Mesendoderm (in vitro differentiated cells): ENCODE measurements around the gene COL4A2.

Experiments used
- DNase-seq: peaks from one replicate; pipeline ENCODE4 v3.0.0; 2013
- H2AK5ac ChIP-seq: 2 replicates; pipeline ENCODE4 v1.6.1; 2013; ENCODE audit warnings: low read length, inconsistent platforms
- H2BK120ac ChIP-seq: 2 replicates; pipeline ENCODE4 v1.6.1; 2013; ENCODE audit warnings: low read depth, mild to moderate bottlenecking, low read length, moderate library complexity, mixed read lengths
- H2BK15ac ChIP-seq: replicated peaks from 2 replicates; pipeline ENCODE4 v1.6.1; 2013; ENCODE audit warnings: low read depth, mild to moderate bottlenecking, moderate library complexity
- H2BK5ac ChIP-seq: 2 replicates; pipeline ENCODE4 v1.6.1; 2013; ENCODE audit warnings: low read length, inconsistent platforms
- H3K18ac ChIP-seq: 2 replicates; pipeline ENCODE4 v1.6.1; 2013; ENCODE audit warnings: mild to moderate bottlenecking, low read length, mixed read lengths
- H3K23ac ChIP-seq: one replicate; pipeline ENCODE4 v1.6.1; 2013; ENCODE audit warnings: low read length
- H3K27ac ChIP-seq: 2 replicates; pipeline ENCODE4 v1.5.1; 2013; ENCODE audit warnings: low read depth, mild to moderate bottlenecking, inconsistent platforms, low read length, moderate library complexity
- H3K27me3 ChIP-seq: 2 replicates; pipeline ENCODE4 v1.6.1; 2013; ENCODE audit warnings: low read length, control low read depth, mild to moderate bottlenecking, inconsistent platforms; ENCODE audit not compliant: insufficient read depth, poor library complexity
- H3K36me3 ChIP-seq: 2 replicates; pipeline ENCODE4 v1.6.1; 2013; ENCODE audit warnings: low read length, inconsistent platforms; ENCODE audit not compliant: control insufficient read depth, insufficient read depth
- H3K4ac ChIP-seq: one replicate; pipeline ENCODE4 v1.6.1; 2013; ENCODE audit warnings: low read depth, mild to moderate bottlenecking, low read length, moderate library complexity
- H3K4me1 ChIP-seq: 2 replicates; pipeline ENCODE4 v1.6.1; 2013; ENCODE audit warnings: low read depth, low read length, inconsistent platforms; ENCODE audit not compliant: control insufficient read depth
- H3K4me2 ChIP-seq: 2 replicates; pipeline ENCODE4 v1.6.1; 2013; ENCODE audit warnings: low read length
- H3K4me3 ChIP-seq: 2 replicates; pipeline ENCODE4 v1.5.1; 2013; ENCODE audit warnings: mild to moderate bottlenecking, low read length
- H3K56ac ChIP-seq: one replicate; pipeline ENCODE4 v1.6.1; 2013; ENCODE audit warnings: low read length
- H3K79me1 ChIP-seq: 2 replicates; pipeline ENCODE4 v1.6.1; 2013; ENCODE audit warnings: low read length, inconsistent platforms
- H3K79me2 ChIP-seq: 2 replicates; pipeline ENCODE4 v1.6.1; 2013; ENCODE audit warnings: mild to moderate bottlenecking, low read length; ENCODE audit not compliant: control insufficient read depth, insufficient read depth
- H3K9ac ChIP-seq: 2 replicates; pipeline ENCODE4 v1.6.1; 2013; ENCODE audit warnings: low read length, inconsistent platforms
- H4K5ac ChIP-seq: one replicate; pipeline ENCODE4 v1.6.1; 2013; ENCODE audit warnings: low read length
- H4K8ac ChIP-seq: one replicate; pipeline ENCODE4 v1.6.1; 2013; ENCODE audit warnings: low read depth, mild to moderate bottlenecking, control low read depth, low read length, moderate library complexity
- WGBS: extraction: QIAGEN DNeasy Blood & Tissue Kit; methylation state at CpG from one replicate; pipeline ENCODE4 v1.1.7; 2013; ENCODE audit warnings: low lambda C conversion rate, missing lambda C conversion rate; ENCODE audit not compliant: insufficient coverage; ENCODE audit errors: extremely low coverage; 5-methylcytosine and 5-hydroxymethylcytosine counted together

COL4A2 gene

DNA sequence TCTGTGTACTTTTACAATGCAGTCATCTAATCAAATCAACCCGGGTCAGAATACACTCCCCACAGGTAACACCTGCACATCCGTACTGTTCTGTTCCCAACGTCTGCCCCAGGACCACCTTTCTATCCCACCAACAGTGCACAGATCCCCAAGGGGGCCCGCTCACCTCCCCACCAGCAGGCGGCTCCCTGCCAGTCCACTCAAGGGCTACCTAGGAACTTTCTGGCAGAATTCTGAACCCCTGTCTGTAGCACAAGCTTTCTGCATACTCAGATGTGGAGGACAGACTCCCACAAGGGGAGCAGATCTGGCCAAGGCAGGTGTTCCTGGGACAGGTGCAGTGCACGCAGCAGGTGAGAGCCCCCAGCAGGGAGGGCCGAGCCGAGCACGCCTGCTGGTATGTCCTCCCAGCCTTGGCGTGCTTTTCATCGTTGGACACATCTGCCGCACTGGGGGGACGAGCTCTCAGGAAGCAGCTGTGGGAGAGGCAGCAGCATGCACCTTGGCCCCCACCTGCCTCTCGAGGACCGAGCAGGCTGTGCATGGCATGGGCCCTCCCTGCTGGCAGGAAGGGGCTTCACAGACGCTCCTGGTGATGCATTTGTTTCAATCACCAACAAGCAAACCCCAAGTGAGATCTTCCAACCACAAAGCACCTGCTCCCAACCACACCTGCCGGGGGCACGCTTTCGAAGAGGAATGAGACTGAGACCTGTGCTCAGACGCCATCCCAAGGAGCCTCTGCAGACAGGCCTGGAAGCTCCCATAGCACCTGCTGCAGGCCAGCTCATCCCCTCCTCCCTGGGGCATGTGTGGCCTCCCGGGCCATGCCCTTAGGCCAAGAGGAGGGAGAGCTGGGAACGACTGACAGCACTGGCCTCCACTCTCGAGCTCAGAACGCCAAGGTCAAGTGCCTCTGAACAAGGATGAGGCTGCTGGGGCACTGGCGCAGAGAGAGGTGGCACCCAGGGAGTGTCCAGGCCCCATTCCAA lies 218.5 kb downstream of the COL4A2 start:
- Histone ChIP-seq H3K56ac (no peak overlapping the region), H3K23ac (no peak overlapping the region), H2BK5ac (no peak overlapping the region), H3K9ac (no peak overlapping the region), H4K8ac (no peak overlapping the region), H3K4ac (no peak overlapping the region), H3K4me3 (no peak overlapping the region), H3K4me2 (no peak overlapping the region), H2BK15ac (no peak overlapping the region), H3K36me3 (no peaks in the 10 kb centered on the region), H2AK5ac (no peak overlapping the region), H3K27ac (no peak overlapping the region), H3K4me1 (peaks cover 8% of the 10 kb centered on the region), H3K79me1 (peaks cover 9% of the 10 kb centered on the region), H4K5ac (no peak overlapping the region), H2BK120ac (no peak overlapping the region), H3K18ac (no peak overlapping the region), H3K79me2 (peaks cover 12% of the 10 kb centered on the region), H3K27me3 (no peaks in the 10 kb centered on the region)
- WGBS = no CpG with 5 or more reads among the region's 25 CpGs
- DNase-seq = no peak

DNA sequence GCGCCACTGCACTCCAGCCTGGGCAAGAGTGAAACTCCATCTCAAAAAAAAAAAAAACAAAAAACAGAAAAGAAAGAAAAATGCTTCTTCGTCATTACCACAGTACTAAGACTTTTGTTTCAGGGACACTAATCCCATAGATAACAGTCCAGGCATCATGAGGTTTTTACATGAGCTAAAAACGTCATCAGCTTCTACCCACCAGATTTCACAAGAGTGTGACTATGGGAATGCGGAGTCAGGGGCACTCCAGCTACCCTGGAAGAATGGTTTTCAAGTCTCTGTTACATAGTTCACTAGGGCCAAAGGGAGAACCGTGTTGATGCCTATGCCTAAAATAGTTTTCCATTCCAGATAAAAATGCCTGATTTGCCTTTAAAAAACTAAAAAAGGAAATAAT lies 221.3 kb downstream of the COL4A2 start:
- H3K79me1 ChIP-seq = peaks cover 19% of the 10 kb centered on the region
- no peak overlapping the region for H4K5ac ChIP-seq
- no peaks in the 10 kb centered on the region for H3K27me3 ChIP-seq
- H3K79me2 ChIP-seq = peaks cover 15% of the 10 kb centered on the region
- H3K23ac ChIP-seq = no peak overlapping the region
- H3K9ac ChIP-seq = no peak overlapping the region
- no peak overlapping the region for H3K56ac ChIP-seq
- no peak overlapping the region for H4K8ac ChIP-seq
- no peak overlapping the region for H3K18ac ChIP-seq
- H3K4ac ChIP-seq = no peak overlapping the region
- no peak overlapping the region for H2BK15ac ChIP-seq
- no peak overlapping the region for H3K4me2 ChIP-seq
- no peak overlapping the region for H2BK5ac ChIP-seq
- no peak overlapping the region for H3K4me3 ChIP-seq
- no peak overlapping the region for H2AK5ac ChIP-seq
- H2BK120ac ChIP-seq = no peak overlapping the region
- H3K36me3 ChIP-seq = no peaks in the 10 kb centered on the region
- no peak for DNase-seq
- H3K27ac ChIP-seq = no peak overlapping the region
- peaks cover 8% of the 10 kb centered on the region for H3K4me1 ChIP-seq
- WGBS = no CpG with 5 or more reads among the region's 5 CpGs

GRCh38 chr13:110528911-110529310 lies 221.8 kb downstream of the COL4A2 start:
- Histone ChIP-seq H3K4me1 (peaks cover 8% of the 10 kb centered on the region), H3K4me3 (no peak overlapping the region), H3K23ac (no peak overlapping the region), H3K27ac (no peak overlapping the region), H3K4ac (no peak overlapping the region), H4K5ac (no peak overlapping the region), H2BK15ac (no peak overlapping the region), H3K79me2 (peaks cover 15% of the 10 kb centered on the region), H3K79me1 (peaks cover 21% of the 10 kb centered on the region), H2BK120ac (no peak overlapping the region), H3K9ac (no peak overlapping the region), H3K56ac (no peak overlapping the region), H2AK5ac (no peak overlapping the region), H3K18ac (no peak overlapping the region), H3K27me3 (no peaks in the 10 kb centered on the region), H2BK5ac (no peak overlapping the region), H3K4me2 (no peak overlapping the region), H3K36me3 (no peaks in the 10 kb centered on the region), H4K8ac (no peak overlapping the region)
- DNase-seq = peak; percentile 64
- no CpG with 5 or more reads among the region's 6 CpGs for WGBS

DNA sequence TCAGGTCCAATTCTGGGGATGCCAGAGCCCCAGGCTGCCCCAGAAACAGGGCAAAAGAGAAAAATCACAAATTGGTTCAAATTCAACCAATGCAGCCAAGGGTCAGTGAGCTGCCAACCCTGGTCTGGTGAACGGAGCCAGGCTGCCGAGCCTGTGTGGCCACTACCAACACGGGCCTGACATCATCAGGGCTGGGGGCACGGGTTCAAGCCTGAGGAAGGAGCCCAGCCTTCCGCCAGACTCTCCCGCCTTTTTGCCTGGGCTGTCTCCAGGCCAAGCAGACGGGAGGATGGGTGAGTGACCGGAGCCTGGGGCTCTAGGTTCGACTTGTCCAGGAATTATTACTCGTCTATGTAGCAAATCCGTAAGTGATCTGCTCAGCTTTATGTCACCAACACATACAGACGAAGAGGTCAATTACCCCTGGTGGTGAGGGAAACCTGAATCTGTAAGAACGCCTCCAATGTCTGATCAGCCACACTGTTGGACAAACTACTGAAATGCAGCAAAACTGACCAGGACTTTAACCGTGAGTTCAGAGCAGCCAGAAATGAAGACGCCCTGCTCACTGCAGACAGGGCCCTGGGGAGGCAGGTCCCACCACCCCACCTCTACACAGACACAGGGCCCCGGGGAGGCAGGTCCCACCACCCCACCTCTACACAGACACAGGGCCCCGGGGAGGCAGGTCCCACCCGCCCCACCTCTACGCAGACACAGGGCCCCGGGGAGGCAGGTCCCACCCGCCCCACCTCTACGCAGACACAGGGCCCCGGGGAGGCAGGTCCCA lies 222.6 kb downstream of the COL4A2 start:
- no peak overlapping the region for H3K4me3 ChIP-seq
- no peak overlapping the region for H3K56ac ChIP-seq
- no peak overlapping the region for H2BK15ac ChIP-seq
- peaks cover 15% of the 10 kb centered on the region for H3K79me2 ChIP-seq
- peaks cover 8% of the 10 kb centered on the region for H3K4me1 ChIP-seq
- H2AK5ac ChIP-seq = no peak overlapping the region
- DNase-seq = no peak
- H3K9ac ChIP-seq = no peak overlapping the region
- H3K23ac ChIP-seq = no peak overlapping the region
- H3K4me2 ChIP-seq = no peak overlapping the region
- WGBS = no CpG with 5 or more reads among the region's 23 CpGs
- H4K5ac ChIP-seq = no peak overlapping the region
- peaks cover 22% of the 10 kb centered on the region for H3K79me1 ChIP-seq
- H3K4ac ChIP-seq = no peak overlapping the region
- no peaks in the 10 kb centered on the region for H3K36me3 ChIP-seq
- H3K18ac ChIP-seq = peak overlapping the region; percentile 2
- H3K27me3 ChIP-seq = no peaks in the 10 kb centered on the region
- no peak overlapping the region for H2BK120ac ChIP-seq
- H3K27ac ChIP-seq = no peak overlapping the region
- no peak overlapping the region for H2BK5ac ChIP-seq
- H4K8ac ChIP-seq = no peak overlapping the region

GRCh38 chr13:110531100-110531499 lies 224.0 kb downstream of the COL4A2 start:
- Histone ChIP-seq H3K27me3 (no peaks in the 10 kb centered on the region), H3K27ac (no peak overlapping the region), H3K4ac (no peak overlapping the region), H3K56ac (no peak overlapping the region), H4K8ac (no peak overlapping the region), H3K79me1 (peaks cover 20% of the 10 kb centered on the region), H2BK120ac (no peak overlapping the region), H3K23ac (no peak overlapping the region), H4K5ac (no peak overlapping the region), H3K18ac (no peak overlapping the region), H3K36me3 (no peaks in the 10 kb centered on the region), H3K4me1 (peaks cover 8% of the 10 kb centered on the region), H2BK15ac (no peak overlapping the region), H3K4me2 (no peak overlapping the region), H3K79me2 (peaks cover 10% of the 10 kb centered on the region), H2AK5ac (no peak overlapping the region), H3K9ac (no peak overlapping the region), H2BK5ac (no peak overlapping the region), H3K4me3 (no peak overlapping the region)
- WGBS = no CpG with 5 or more reads among the region's 7 CpGs
- DNase-seq = no peak
